ENCODE results near the gene BORCS8.
"Not testable (repeated sequence)": the region's sequence is repeated elsewhere in the genome, so short reads cannot be mapped to it uniquely, and the experiment has no call there.

BORCS8 gene

GRCh38 chr19:19154768-19155494, 37.0 kb downstream of the BORCS8 start:
- Histone ChIP-seq H3K4me3 (replicated peaks; ENCODE audit: low read depth, low read length) (no peak overlapping the region), H3K36me3 (ENCODE audit: control insufficient read depth, insufficient read depth, low read length) (no peaks in the 10 kb centered on the region; the same call in none of the 2 replicates), H3K27me3 (replicated peaks; ENCODE audit: control insufficient read depth, insufficient read depth, low read length) (no peaks in the 10 kb centered on the region)
- no peak for DNase-seq (ENCODE audit: extremely low read depth, insufficient read length)
- TF ChIP-seq CTCF (IDR thresholded peaks at IDR 0.05; ENCODE audit: insufficient read depth, low read length, poor library complexity, severe bottlenecking): no peak

GRCh38 chr19:19152668-19153384, 39.1 kb downstream of the BORCS8 start:
- no peak for TF ChIP-seq CTCF (IDR thresholded peaks at IDR 0.05; ENCODE audit: insufficient read depth, low read length, poor library complexity, severe bottlenecking)
- Histone ChIP-seq H3K36me3 (ENCODE audit: control insufficient read depth, insufficient read depth, low read length) (peaks cover 4% of the 10 kb centered on the region), H3K4me3 (replicated peaks; ENCODE audit: low read depth, low read length) (no peak overlapping the region), H3K27me3 (replicated peaks; ENCODE audit: control insufficient read depth, insufficient read depth, low read length) (no peaks in the 10 kb centered on the region)
- no peak for DNase-seq (ENCODE audit: extremely low read depth, insufficient read length)

- no peak for TF ChIP-seq CTCF (IDR thresholded peaks at IDR 0.05; ENCODE audit: insufficient read depth, low read length, poor library complexity, severe bottlenecking)
- no peak for DNase-seq (ENCODE audit: extremely low read depth, insufficient read length)
- peaks cover 13% of the 10 kb centered on the region for H3K36me3 ChIP-seq (ENCODE audit: control insufficient read depth, insufficient read depth, low read length)
- H3K4me3 ChIP-seq (replicated peaks; ENCODE audit: low read depth, low read length): no peak overlapping the region
- no peaks in the 10 kb centered on the region for H3K27me3 ChIP-seq (replicated peaks; ENCODE audit: control insufficient read depth, insufficient read depth, low read length)
Observed at GRCh38 chr19:19151418-19151817, 40.5 kb downstream of the BORCS8 start.

GRCh38 chr19:19149435-19149834, 42.5 kb downstream of the BORCS8 start:
- peaks cover 13% of the 10 kb centered on the region for H3K36me3 ChIP-seq (ENCODE audit: control insufficient read depth, insufficient read depth, low read length)
- H3K4me3 ChIP-seq (replicated peaks; ENCODE audit: low read depth, low read length): no peak overlapping the region
- H3K27me3 ChIP-seq (replicated peaks; ENCODE audit: control insufficient read depth, insufficient read depth, low read length): no peaks in the 10 kb centered on the region
- no peak for DNase-seq (ENCODE audit: extremely low read depth, insufficient read length)
- TF ChIP-seq CTCF (IDR thresholded peaks at IDR 0.05; ENCODE audit: insufficient read depth, low read length, poor library complexity, severe bottlenecking): no peak

GRCh38 chr19:19148504-19148903, 43.4 kb downstream of the BORCS8 start:
- not testable (repeated sequence) for H3K27me3 ChIP-seq (replicated peaks; ENCODE audit: control insufficient read depth, insufficient read depth, low read length); H3K4me3 ChIP-seq (replicated peaks; ENCODE audit: low read depth, low read length); DNase-seq (ENCODE audit: extremely low read depth, insufficient read length)
- H3K36me3 ChIP-seq (ENCODE audit: control insufficient read depth, insufficient read depth, low read length): peaks cover 13% of the 10 kb centered on the region

- no peak for TF ChIP-seq CTCF (IDR thresholded peaks at IDR 0.05; ENCODE audit: insufficient read depth, low read length, poor library complexity, severe bottlenecking)
- Histone ChIP-seq H3K36me3 (ENCODE audit: control insufficient read depth, insufficient read depth, low read length) (peaks cover 13% of the 10 kb centered on the region), H3K4me3 (replicated peaks; ENCODE audit: low read depth, low read length) (no peak overlapping the region), H3K27me3 (replicated peaks; ENCODE audit: control insufficient read depth, insufficient read depth, low read length) (no peaks in the 10 kb centered on the region)
- DNase-seq (ENCODE audit: extremely low read depth, insufficient read length): no peak
Observed at GRCh38 chr19:19147344-19147743, 44.6 kb downstream of the BORCS8 start.
